Astrocyte (in vitro differentiated cells and primary cell): ENCODE measurements around the gene IQGAP3.

ENCODE experiments used
- CTCF ChIP-seq: IDR thresholded peaks from 2 replicates; pipeline ENCODE4 v1.5.1; 2011; ENCODE audit warnings: low read depth, mild to moderate bottlenecking, inconsistent platforms, low read length, moderate library complexity; ENCODE audit not compliant: insufficient read depth
- EZH2 ChIP-seq: IDR thresholded peaks from 2 replicates; pipeline ENCODE4 v1.6.1; 2012; ENCODE audit warnings: mild to moderate bottlenecking, low read length, inconsistent platforms; ENCODE audit not compliant: insufficient read depth

GRCh38 chr1:156480016-156480370 is 92.4 kb downstream of the IQGAP3 start:
- no peak for TF ChIP-seq CTCF
- TF ChIP-seq EZH2: no peak
